Thymus (tissue), 11 donors: ENCODE data around the gene DDX28. TPM values are rescaled to one million over a fixed set of nuclear protein-coding genes. Genes with fewer than 3 reads are reported as not detected.
A peak's percentile ranks its signal among the peaks of the same experiment; 100 is the strongest.
"Not testable (repeated sequence)": the region's sequence is repeated elsewhere in the genome, so short reads cannot be mapped to it uniquely, and the experiment has no call there.

Experiments used
- DNase-seq, 9 donors: peaks; one replicate each; pipeline ENCODE4 v3.0.0-alpha.2; 2013; ENCODE audit warnings: low spot score in 9 of 9, low read depth in 6 of 9, missing footprints in 1 of 9
- H3K27ac ChIP-seq, 2 donors: one replicate each; pipeline ENCODE4 v1.5.1; 2013; ENCODE audit warnings: control low read depth in 1 of 2, low read depth in 1 of 2, low read length in 1 of 2, mild to moderate bottlenecking in 1 of 2, moderate library complexity in 1 of 2
- H3K27me3 ChIP-seq, 2 donors: one replicate each; pipeline ENCODE4 v1.5.1; 2013; ENCODE audit warnings: low read length in 1 of 2; ENCODE audit not compliant: control insufficient read depth in 2 of 2, insufficient read depth in 1 of 2
- H3K36me3 ChIP-seq, 2 donors: one replicate each; pipeline ENCODE4 v1.5.1; 2013; ENCODE audit warnings: low read length in 1 of 2, mild to moderate bottlenecking in 1 of 2, moderate library complexity in 1 of 2; ENCODE audit not compliant: control insufficient read depth in 2 of 2, insufficient read depth in 2 of 2
- H3K4me1 ChIP-seq, 2 donors: one replicate each; pipeline ENCODE4 v1.5.1; 2013; ENCODE audit warnings: low read length in 2 of 2; ENCODE audit not compliant: control insufficient read depth in 2 of 2, insufficient read depth in 2 of 2
- H3K4me3 ChIP-seq, 2 donors: one replicate each; pipeline ENCODE4 v1.5.1; 2013; ENCODE audit warnings: low read length in 2 of 2, control low read depth in 1 of 2, mild to moderate bottlenecking in 1 of 2
- H3K9me3 ChIP-seq, 2 donors: one replicate each; pipeline ENCODE4 v1.5.1; 2013; ENCODE audit warnings: low read length in 1 of 2, mild to moderate bottlenecking in 1 of 2; ENCODE audit not compliant: control insufficient read depth in 2 of 2, insufficient read depth in 1 of 2
- WGBS: extraction: QIAGEN DNeasy Blood & Tissue Kit; methylation state at CpG from one replicate; pipeline ENCODE4 v1.1.7; 2013; 5-methylcytosine and 5-hydroxymethylcytosine counted together
- polyA plus RNA-seq: library from polyadenylated mRNA; stranded (reverse); fragments of 200-250 nt; gene quantifications from one replicate; pipeline ENCODE4 v1.2.3, GENCODE V29; 2013
- total RNA-seq: library from RNA; stranded (reverse); fragments of 120-200 nt; gene quantifications from one replicate; pipeline ENCODE4 v1.2.4, GENCODE V29; 2013
- donor health status: healthy.

DDX28 gene
- total and polyA plus RNA-seq, 2 donors = 10.6 to 11.9 TPM

GRCh38 chr16:68005211-68005610 lies 17.8 kb downstream of the DDX28 start:
- no peaks in the 10 kb centered on the region for H3K27me3 ChIP-seq
- no peak overlapping the region for H3K4me3 ChIP-seq
- H3K36me3 ChIP-seq = no peaks in the 10 kb centered on the region
- no peaks in the 10 kb centered on the region for H3K9me3 ChIP-seq
- DNase-seq = no peak
- 97% methylated on average over 9 of the region's 9 CpGs for WGBS
- peak overlapping the region in 1 of 2 donors; percentile 15 for H3K27ac ChIP-seq
- peaks cover 2 to 19% of the 10 kb centered on the region in 2 donors for H3K4me1 ChIP-seq

GRCh38 chr16:68003031-68003430 lies 20.0 kb downstream of the DDX28 start:
- H3K27me3 ChIP-seq = no peaks in the 10 kb centered on the region
- WGBS = 95% methylated on average over 4 of the region's 4 CpGs
- H3K27ac ChIP-seq = no peak overlapping the region
- peaks cover 0 to 8% of the 10 kb centered on the region in 2 donors for H3K9me3 ChIP-seq
- H3K36me3 ChIP-seq = no peaks in the 10 kb centered on the region
- DNase-seq = no peak
- peaks cover 6 to 38% of the 10 kb centered on the region in 2 donors for H3K4me1 ChIP-seq
- no peak overlapping the region for H3K4me3 ChIP-seq

DNA sequence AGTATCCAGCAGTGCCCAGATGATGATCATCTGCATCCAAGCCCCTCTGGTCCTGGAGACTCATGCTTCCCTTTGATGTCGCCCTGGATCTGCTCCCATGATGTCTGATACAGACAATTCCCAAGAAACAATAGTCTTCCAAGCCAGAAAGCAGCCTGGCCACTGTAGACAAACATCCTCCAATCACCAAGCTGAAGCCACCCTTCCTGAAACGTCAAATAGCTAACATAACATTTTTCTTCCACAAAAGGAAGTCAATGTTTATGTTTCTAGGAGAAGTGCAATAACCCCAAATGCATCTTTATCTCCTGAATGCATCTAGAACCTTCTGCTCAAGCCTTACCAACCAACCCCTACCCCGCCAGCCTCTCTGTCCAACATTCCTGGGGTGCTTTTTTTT lies 22.6 kb downstream of the DDX28 start:
- H3K36me3 ChIP-seq = no peaks in the 10 kb centered on the region
- H3K9me3 ChIP-seq = peaks cover 0 to 15% of the 10 kb centered on the region in 2 donors
- no peaks in the 10 kb centered on the region for H3K27me3 ChIP-seq
- H3K4me1 ChIP-seq = peaks cover 6 to 36% of the 10 kb centered on the region in 2 donors
- no peak overlapping the region for H3K4me3 ChIP-seq
- peak in 2 of 9 donors; percentile 14 to 51 for DNase-seq
- WGBS = 63% methylated on average over 3 of the region's 3 CpGs
- peak overlapping the region; percentile 83 to 90 for H3K27ac ChIP-seq

- peaks cover 0 to 15% of the 10 kb centered on the region in 2 donors for H3K9me3 ChIP-seq
- no peaks in the 10 kb centered on the region for H3K27me3 ChIP-seq
- peak overlapping the region; percentile 83 to 90 for H3K27ac ChIP-seq
- 68% methylated on average over 2 of the region's 2 CpGs for WGBS
- H3K4me1 ChIP-seq = peaks cover 6 to 36% of the 10 kb centered on the region in 2 donors
- DNase-seq = peak in 2 of 9 donors; percentile 38 to 57
- no peaks in the 10 kb centered on the region for H3K36me3 ChIP-seq
- H3K4me3 ChIP-seq = no peak overlapping the region
Measured at GRCh38 chr16:67999985-68000384, 23.0 kb downstream of the DDX28 start.

DNA sequence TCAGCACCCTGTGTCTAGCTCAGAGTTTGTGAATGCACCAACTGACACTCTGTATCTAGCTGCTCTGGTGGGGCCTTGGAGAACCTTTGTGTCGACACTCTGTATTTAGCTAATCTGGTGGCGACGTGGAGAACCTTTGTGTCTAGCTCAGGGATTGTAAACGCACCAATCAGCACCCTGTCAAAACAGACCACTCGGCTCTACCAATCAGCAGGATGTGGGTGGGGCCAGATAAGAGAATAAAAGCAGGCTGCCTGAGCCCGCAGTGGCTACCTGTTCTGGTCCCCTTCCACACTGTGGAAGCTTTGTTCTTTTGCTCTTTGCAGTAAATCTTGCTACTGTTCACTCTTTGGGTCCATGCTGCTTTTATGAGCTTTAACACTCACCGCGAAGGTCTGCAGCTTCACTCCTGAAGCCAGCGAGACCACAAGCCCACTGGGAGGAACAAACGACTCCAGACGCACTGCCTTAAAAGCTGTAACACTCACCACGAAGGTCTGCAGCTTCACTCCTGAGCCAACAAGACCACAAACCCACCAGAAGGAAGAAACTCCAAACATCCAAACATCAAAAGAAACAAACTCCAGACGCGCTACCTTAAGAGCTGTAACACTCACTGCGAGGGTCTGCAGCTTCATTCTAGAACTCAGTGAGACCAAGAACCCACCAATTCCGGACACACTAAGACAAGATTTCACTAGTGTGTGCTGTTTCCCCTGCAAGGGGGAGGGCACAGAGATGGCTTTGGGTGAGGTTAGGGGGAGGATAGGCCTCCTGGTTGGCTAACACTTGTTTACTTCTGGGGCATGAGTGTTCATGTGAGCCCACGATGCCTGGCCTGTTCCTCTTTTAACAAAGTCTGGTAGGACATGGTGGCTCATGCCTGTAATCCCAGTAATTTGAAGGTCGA lies 24.0 kb downstream of the DDX28 start, which contains the start of gene DPEP2:
Gene DPEP2, minus strand, starts transcription at position 706 of the 910 bp plus-strand sequence. CDS start 6,272 bp downstream, outside the sequence.
- Histone ChIP-seq H3K9me3 (peaks cover 0 to 15% of the 10 kb centered on the region in 2 donors), H3K4me1 (peaks cover 6 to 41% of the 10 kb centered on the region in 2 donors), H3K4me3 (peak within 1 kb of the TSS; percentile 9 to 29), H3K27ac (peak within 1 kb of the TSS; percentile 83 to 90)
- DNase-seq = peak in 5 of 9 donors; percentile 44 to 84 (median 58)
- WGBS = 23% methylated on average over 18 of the region's 18 CpGs
- H3K27me3 ChIP-seq, H3K36me3 ChIP-seq: not testable (repeated sequence)

GRCh38 chr16:67998231-67998778 lies 24.7 kb downstream of the DDX28 start:
- peak overlapping the region; percentile 57 to 65 for H3K27ac ChIP-seq
- H3K9me3 ChIP-seq = peaks cover 0 to 15% of the 10 kb centered on the region in 2 donors
- 98% methylated on average over 36 of the region's 36 CpGs for WGBS
- H3K36me3 ChIP-seq, DNase-seq, H3K4me3 ChIP-seq, H3K27me3 ChIP-seq: not testable (repeated sequence)
- H3K4me1 ChIP-seq = peaks cover 13 to 48% of the 10 kb centered on the region in 2 donors

- no peak overlapping the region for H3K27ac ChIP-seq
- peaks cover 0 to 15% of the 10 kb centered on the region in 2 donors for H3K9me3 ChIP-seq
- no peaks in the 10 kb centered on the region for H3K36me3 ChIP-seq
- DNase-seq = no peak
- 99% methylated on average over 5 of the region's 5 CpGs for WGBS
- H3K4me1 ChIP-seq = peaks cover 19 to 55% of the 10 kb centered on the region in 2 donors
- H3K27me3 ChIP-seq = no peaks in the 10 kb centered on the region
- no peak overlapping the region for H3K4me3 ChIP-seq
Measured at GRCh38 chr16:67996666-67997065, 26.4 kb downstream of the DDX28 start.

- no peak for DNase-seq
- no peaks in the 10 kb centered on the region for H3K36me3 ChIP-seq
- H3K27me3 ChIP-seq = no peaks in the 10 kb centered on the region
- no peak overlapping the region for H3K4me3 ChIP-seq
- peaks cover 19 to 45% of the 10 kb centered on the region in 2 donors for H3K4me1 ChIP-seq
- H3K27ac ChIP-seq = no peak overlapping the region
- WGBS = 91% methylated on average over 5 of the region's 5 CpGs
- H3K9me3 ChIP-seq = peaks cover 0 to 15% of the 10 kb centered on the region in 2 donors
Measured at GRCh38 chr16:67995423-67995822, 27.6 kb downstream of the DDX28 start.

DNA sequence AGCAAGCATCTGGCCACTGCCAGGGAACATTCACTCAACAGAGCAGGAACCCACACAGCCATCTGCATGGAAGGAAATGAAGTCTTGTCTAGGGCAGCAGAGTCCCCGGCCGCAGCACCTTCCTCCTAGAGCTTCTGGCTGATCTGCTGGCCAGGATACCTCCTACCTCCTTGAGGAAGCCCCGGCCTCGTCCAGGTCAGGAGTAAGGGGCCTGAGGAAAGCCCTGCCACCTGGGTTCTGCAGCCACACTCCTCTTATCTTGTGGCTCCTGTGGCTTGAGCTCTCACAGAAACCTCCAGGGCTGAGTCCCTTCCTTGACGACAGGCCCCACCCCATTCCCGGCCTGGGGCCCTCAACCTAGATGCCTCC lies 29.0 kb downstream of the DDX28 start:
- peak overlapping the region; percentile 33 to 71 for H3K27ac ChIP-seq
- peak overlapping the region in 1 of 2 donors; percentile 46 for H3K4me3 ChIP-seq
- WGBS = 12% methylated on average over 5 of the region's 6 CpGs
- peak in 1 of 9 donors; percentile 31 for DNase-seq
- peaks cover 13 to 31% of the 10 kb centered on the region in 2 donors for H3K4me1 ChIP-seq
- H3K27me3 ChIP-seq, H3K36me3 ChIP-seq: not testable (repeated sequence)
- peaks cover 0 to 15% of the 10 kb centered on the region in 2 donors for H3K9me3 ChIP-seq
